ENCODE measurements around the gene ASXL2. TPM values are rescaled to one million over a fixed set of nuclear protein-coding genes. Genes with fewer than 3 reads are reported as not detected.
"Not testable (repeated sequence)": the region's sequence is repeated elsewhere in the genome, so short reads cannot be mapped to it uniquely, and the experiment has no call there.

Gene ASXL2
- total RNA-seq, 1 experiment from 2014 or later: 32.7 TPM

DNA sequence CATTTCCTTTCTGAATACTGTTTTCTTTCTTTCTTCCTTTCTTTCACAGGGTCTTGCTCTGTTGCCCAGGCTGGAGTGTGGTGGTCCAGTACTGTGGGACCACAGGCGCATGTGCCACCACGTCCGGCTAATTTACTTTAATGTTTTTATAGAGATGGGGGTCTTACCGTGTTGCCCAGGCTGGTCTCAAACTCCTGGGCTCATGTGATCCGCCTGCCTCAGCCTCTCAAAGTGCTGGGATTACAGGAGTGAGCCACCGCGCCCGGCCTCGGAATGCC is 35.3 kb upstream of the ASXL2 start:
- Mint-ChIP-seq H3K27ac (peak overlapping the region; percentile 68 to 95 (median 93); a peak in 4 of 7 replicates), H3K4me3 (peak overlapping the region; percentile 38 to 74)
- not testable (repeated sequence) for H2BK12ac ChIP-seq (ENCODE audit: insufficient read length, low read depth, low read length)

More for the DNA sequence above, 35.3 kb upstream of the ASXL2 start:
- not testable (repeated sequence) for H3K56ac ChIP-seq (ENCODE audit: insufficient read length, low read depth, low read length); H4K8ac ChIP-seq (replicated peaks; ENCODE audit: insufficient read length, low read depth, low read length); H3K23ac ChIP-seq (ENCODE audit: insufficient read length, low read depth, low read length); H2AK5ac ChIP-seq (ENCODE audit: insufficient read length, low read length); H2BK5ac ChIP-seq (ENCODE audit: insufficient read length, low read length); H4K20me1 ChIP-seq (ENCODE audit: control insufficient read depth, insufficient read depth, insufficient read length); H2BK120ac ChIP-seq (ENCODE audit: low read depth, low read length, poor library complexity, severe bottlenecking); H3K14ac ChIP-seq (ENCODE audit: insufficient read depth, low read length); H3K79me1 ChIP-seq (ENCODE audit: insufficient read depth, low read depth, low read length, poor library complexity, severe bottlenecking); H3K9ac ChIP-seq (ENCODE audit: extremely low read depth, insufficient read length, low read length); H3K18ac ChIP-seq (ENCODE audit: insufficient read length, low read depth, low read length); H2BK15ac ChIP-seq (ENCODE audit: low read depth, low read length); H4K5ac ChIP-seq (ENCODE audit: insufficient read length, low read depth, low read length); H2AFZ ChIP-seq (ENCODE audit: low read length); H3T11ph ChIP-seq (ENCODE audit: low read length); H2BK20ac ChIP-seq (ENCODE audit: low read depth, low read length, poor library complexity, severe bottlenecking); H3K27me3 ChIP-seq (ENCODE audit: insufficient read depth, low read length); DNase-seq; H3K23me2 ChIP-seq (ENCODE audit: insufficient read length, low read depth, low read length, poor library complexity, severe bottlenecking); H3K36me3 Mint-ChIP-seq (ENCODE audit: insufficient read depth in 1 of 3, low read depth in 3 of 3); H3K4me1 ChIP-seq (ENCODE audit: insufficient read depth, low read length); H3K4ac ChIP-seq (ENCODE audit: low read depth, low read length); H3K27me3 Mint-ChIP-seq (ENCODE audit: low read depth); H4K91ac ChIP-seq (ENCODE audit: insufficient read length, low read depth, low read length); H3K79me2 ChIP-seq (ENCODE audit: insufficient read depth, low read length); H3K27ac ChIP-seq (ENCODE audit: insufficient read length, low read depth, low read length); H3K9me3 ChIP-seq (ENCODE audit: control insufficient read depth, low read depth, low read length)
- Mint-ChIP-seq H3K9me3 (peaks cover 9 to 14% of the 10 kb centered on the region in 2 experiments; a peak in 4 of 5 replicates), H3K4me1 (peaks cover 26 to 27% of the 10 kb centered on the region in 2 experiments)
- peak overlapping the region; percentile 79 for H3K4me2 ChIP-seq (ENCODE audit: insufficient read depth, insufficient read length, low read length)
- WGBS (ENCODE audit: extremely low coverage, insufficient read length, low lambda C conversion rate): no CpG with 5 or more reads among the region's 9 CpGs
